Activated T-helper 17 cell treated with anti-CD3 and anti-CD28 coated beads, Interleukin-2, amount 50 U/mL, for 72 hours (primary cell): ENCODE measurements around the gene CDCA7. TPM values are rescaled to one million over a fixed set of nuclear protein-coding genes. Genes with fewer than 3 reads are reported as not detected.
"Not testable (repeated sequence)": the region's sequence is repeated elsewhere in the genome, so short reads cannot be mapped to it uniquely, and the experiment has no call there.

Experiments used
- ATAC-seq: fragments of 150-1000 bp; cut with Tn5 transposase; replicated peaks from 2 replicates; pipeline ENCODE4 v1.10.0; 2021; ENCODE audit warnings: mild to moderate bottlenecking, moderate library complexity
- H3K27ac Mint-ChIP-seq: one replicate; pipeline ENCODE4 v1.8.0; 2022; ENCODE audit warnings: mixed read lengths
- H3K27me3 Mint-ChIP-seq: one replicate; pipeline ENCODE4 v1.8.0; 2022; ENCODE audit warnings: mixed read lengths
- H3K36me3 Mint-ChIP-seq: one replicate; pipeline ENCODE4 v1.8.0; 2022; ENCODE audit warnings: low read depth, mild to moderate bottlenecking, mixed read lengths
- H3K4me1 Mint-ChIP-seq: one replicate; pipeline ENCODE4 v1.8.0; 2022; ENCODE audit warnings: mixed read lengths
- H3K4me3 Mint-ChIP-seq: one replicate; pipeline ENCODE4 v1.8.0; 2022; ENCODE audit warnings: mild to moderate bottlenecking, mixed read lengths
- H3K9me3 Mint-ChIP-seq: one replicate; pipeline ENCODE4 v1.8.0; 2022; ENCODE audit warnings: mixed read lengths
- total RNA-seq, 2 donors: library from RNA; stranded (reverse); gene quantifications; one replicate each; pipeline ENCODE4 v1.2.3, GENCODE V29; 2022

The CDCA7 gene
- total RNA-seq, 2 donors from 2014 or later, result 15.4 to 53.7 TPM

- ATAC-seq, result peak; percentile 91
- H3K36me3 Mint-ChIP-seq, result no peaks in the 10 kb centered on the region
- H3K27ac Mint-ChIP-seq, result no peak overlapping the region
- no peaks in the 10 kb centered on the region for H3K9me3 Mint-ChIP-seq
- H3K4me1 Mint-ChIP-seq, result peaks cover 6% of the 10 kb centered on the region
- peaks cover 58% of the 10 kb centered on the region for H3K27me3 Mint-ChIP-seq
- no peak overlapping the region for H3K4me3 Mint-ChIP-seq
These were observed 47.8 kb downstream of the CDCA7 start for GRCh38 chr2:173402405-173402974.

- Mint-ChIP-seq H3K36me3 (no peaks in the 10 kb centered on the region), H3K9me3 (no peaks in the 10 kb centered on the region), H3K4me1 (peaks cover 6% of the 10 kb centered on the region), H3K4me3 (no peak overlapping the region), H3K27me3 (peaks cover 50% of the 10 kb centered on the region), H3K27ac (no peak overlapping the region)
- ATAC-seq, result no peak
These were observed 50.4 kb downstream of the CDCA7 start for GRCh38 chr2:173404841-173405750.

- Mint-ChIP-seq H3K27me3 (peaks cover 31% of the 10 kb centered on the region), H3K27ac (no peak overlapping the region), H3K36me3 (no peaks in the 10 kb centered on the region), H3K4me3 (no peak overlapping the region), H3K9me3 (no peaks in the 10 kb centered on the region), H3K4me1 (peaks cover 5% of the 10 kb centered on the region)
- ATAC-seq, result no peak
These were observed 52.5 kb downstream of the CDCA7 start for GRCh38 chr2:173407176-173407575.

- peaks cover 27% of the 10 kb centered on the region for H3K27me3 Mint-ChIP-seq
- H3K4me1 Mint-ChIP-seq, result no peaks in the 10 kb centered on the region
- ATAC-seq, result no peak
- no peak overlapping the region for H3K27ac Mint-ChIP-seq
- H3K9me3 Mint-ChIP-seq, result no peaks in the 10 kb centered on the region
- H3K4me3 Mint-ChIP-seq, result no peak overlapping the region
- H3K36me3 Mint-ChIP-seq, result no peaks in the 10 kb centered on the region
These were observed 53.0 kb downstream of the CDCA7 start for GRCh38 chr2:173407646-173408045.

GRCh38 chr2:173410579-173410978 lies 55.9 kb downstream of the CDCA7 start:
- H3K4me1 Mint-ChIP-seq, result no peaks in the 10 kb centered on the region
- no peak for ATAC-seq
- H3K27ac Mint-ChIP-seq, result no peak overlapping the region
- H3K9me3 Mint-ChIP-seq, result no peaks in the 10 kb centered on the region
- no peaks in the 10 kb centered on the region for H3K36me3 Mint-ChIP-seq
- no peak overlapping the region for H3K4me3 Mint-ChIP-seq
- peaks cover 26% of the 10 kb centered on the region for H3K27me3 Mint-ChIP-seq

GRCh38 chr2:173412628-173413027 lies 58.0 kb downstream of the CDCA7 start:
- Mint-ChIP-seq H3K4me3 (no peak overlapping the region), H3K36me3 (no peaks in the 10 kb centered on the region), H3K9me3 (no peaks in the 10 kb centered on the region), H3K4me1 (no peaks in the 10 kb centered on the region), H3K27ac (no peak overlapping the region), H3K27me3 (peaks cover 27% of the 10 kb centered on the region)
- no peak for ATAC-seq

GRCh38 chr2:173414823-173415322 lies 60.2 kb downstream of the CDCA7 start:
- Mint-ChIP-seq H3K36me3 (no peaks in the 10 kb centered on the region), H3K4me3 (no peak overlapping the region), H3K27ac (no peak overlapping the region), H3K4me1 (no peaks in the 10 kb centered on the region), H3K9me3 (no peaks in the 10 kb centered on the region), H3K27me3 (peaks cover 25% of the 10 kb centered on the region)
- ATAC-seq, result no peak

- Mint-ChIP-seq H3K9me3 (no peaks in the 10 kb centered on the region), H3K27me3 (peaks cover 31% of the 10 kb centered on the region), H3K27ac (no peak overlapping the region), H3K4me3 (no peak overlapping the region), H3K36me3 (no peaks in the 10 kb centered on the region), H3K4me1 (no peaks in the 10 kb centered on the region)
- ATAC-seq, result no peak
These were observed 61.0 kb downstream of the CDCA7 start for GRCh38 chr2:173415431-173416381.

- H3K9me3 Mint-ChIP-seq, H3K36me3 Mint-ChIP-seq, H3K4me1 Mint-ChIP-seq, H3K27ac Mint-ChIP-seq, H3K4me3 Mint-ChIP-seq, ATAC-seq: not testable (repeated sequence)
- peaks cover 40% of the 10 kb centered on the region for H3K27me3 Mint-ChIP-seq
These were observed 61.9 kb downstream of the CDCA7 start for GRCh38 chr2:173416415-173417152.

- no peak for ATAC-seq
- no peaks in the 10 kb centered on the region for H3K36me3 Mint-ChIP-seq
- no peaks in the 10 kb centered on the region for H3K9me3 Mint-ChIP-seq
- no peaks in the 10 kb centered on the region for H3K4me1 Mint-ChIP-seq
- no peak overlapping the region for H3K27ac Mint-ChIP-seq
- peaks cover 44% of the 10 kb centered on the region for H3K27me3 Mint-ChIP-seq
- H3K4me3 Mint-ChIP-seq, result no peak overlapping the region
These were observed 62.7 kb downstream of the CDCA7 start for GRCh38 chr2:173417341-173417740.

- no peak overlapping the region for H3K4me3 Mint-ChIP-seq
These were observed 63.1 kb downstream of the CDCA7 start for GRCh38 chr2:173417802-173418201.

More at GRCh38 chr2:173417802-173418201, 63.1 kb downstream of the CDCA7 start:
- H3K9me3 Mint-ChIP-seq, result no peaks in the 10 kb centered on the region
- H3K4me1 Mint-ChIP-seq, result no peaks in the 10 kb centered on the region
- H3K27me3 Mint-ChIP-seq, result peaks cover 44% of the 10 kb centered on the region
- ATAC-seq, result no peak
- H3K36me3 Mint-ChIP-seq, result no peaks in the 10 kb centered on the region
- no peak overlapping the region for H3K27ac Mint-ChIP-seq
